CD4-positive, alpha-beta T cell (primary cell): Measurements from ENCODE around the gene ASB18. TPM values are rescaled to one million over a fixed set of nuclear protein-coding genes. Genes with fewer than 3 reads are reported as not detected.

Source experiments
- ATAC-seq: fragments of 200-7000 bp; cut with Tn5 transposase; one replicate; pipeline ENCODE4 v1.10.0; 2022; ENCODE audit warnings: mild to moderate bottlenecking; ENCODE audit not compliant: poor library complexity
- CTCF ChIA-PET: fragments of 350-600 bp; sonication (Branson Sonifier 250); formaldehyde crosslinking; loops from one replicate; lab custom pipeline; 2021; ENCODE audit warnings: antibody characterized with exemption, inconsistent platforms; lab: Charles Lee
- POLR2A ChIA-PET: fragments of 350-600 bp; sonication (Branson Sonifier 250); formaldehyde crosslinking; loops from one replicate; lab custom pipeline; 2021; ENCODE audit warnings: antibody characterized with exemption, inconsistent platforms; lab: Charles Lee
- DNase-seq, 14 experiments: peaks; one replicate each; pipeline ENCODE4 v3.0.0-alpha.2; 2013 to 2020; ENCODE audit warnings: mixed read lengths in 2 of 14
- H3K27ac ChIP-seq, 2 donors: one replicate each; pipeline versions ENCODE4 v1.5.1 to v1.7.0; 2013; ENCODE audit warnings: low read length in 2 of 2, low read depth in 1 of 2, mild to moderate bottlenecking in 1 of 2
- H3K27me3 ChIP-seq, 2 experiments: 1 replicate in 1 of 2; 2 replicates in 1 of 2; pipeline versions ENCODE4 v1.6.1 to v1.7.0; 2013; ENCODE audit warnings: low read length in 2 of 2, control low read depth in 1 of 2, mild to moderate bottlenecking in 1 of 2, moderate library complexity in 1 of 2; ENCODE audit not compliant: insufficient read depth in 2 of 2, control insufficient read depth in 1 of 2
- H3K36me3 ChIP-seq: one replicate; pipeline ENCODE4 v1.6.1; 2013; ENCODE audit warnings: low read length, control low read depth; ENCODE audit not compliant: insufficient read depth
- H3K4me1 ChIP-seq: one replicate; pipeline ENCODE4 v1.6.1; 2013; ENCODE audit warnings: low read length, control low read depth; ENCODE audit not compliant: insufficient read depth
- H3K4me3 ChIP-seq: one replicate; pipeline ENCODE4 v1.5.1; 2013; ENCODE audit warnings: mild to moderate bottlenecking, low read length, moderate library complexity
- H3K9me3 ChIP-seq, 2 experiments: 1 replicate in 1 of 2; 2 replicates in 1 of 2; pipeline versions ENCODE4 v1.6.1 to v1.7.0; 2013; ENCODE audit warnings: low read length in 2 of 2, mild to moderate bottlenecking in 2 of 2, control low read depth in 1 of 2, moderate library complexity in 1 of 2; ENCODE audit not compliant: control insufficient read depth in 1 of 2, insufficient read depth in 1 of 2
- H3K27ac Mint-ChIP-seq: one replicate; pipeline ENCODE4 v1.8.0; 2020; ENCODE audit warnings: mixed read lengths
- H3K27me3 Mint-ChIP-seq: one replicate; pipeline ENCODE4 v1.8.0; 2021; ENCODE audit warnings: mixed read lengths
- H3K36me3 Mint-ChIP-seq: one replicate; pipeline ENCODE4 v1.8.0; 2021; ENCODE audit warnings: low read depth, mixed read lengths
- H3K4me1 Mint-ChIP-seq: one replicate; pipeline ENCODE4 v1.8.0; 2021; ENCODE audit warnings: low read depth, mixed read lengths
- H3K4me3 Mint-ChIP-seq: one replicate; pipeline ENCODE4 v1.8.0; 2020; ENCODE audit warnings: mild to moderate bottlenecking, mixed read lengths
- H3K9me3 Mint-ChIP-seq: one replicate; pipeline ENCODE4 v1.8.0; 2020; ENCODE audit warnings: mixed read lengths
- intact Hi-C, 2 experiments: fragments of 100-400 bp; cut with DNase I in 1 of 2; cut with micrococcal nuclease in 1 of 2; formaldehyde crosslinking; loops; one replicate each; pipeline versions ENCODE4 v1.15.1 to v1.9.0; 2023 to 2025; cut with DNase I, micrococcal nuclease
- total RNA-seq, 174 experiments: library from RNA in 2 of 174; stranded (reverse) in 2 of 174; gene quantifications; one replicate each; pipeline ENCODE4 v1.2.3 and lab custom pipeline; 2021 to 2026
- TF ChIP-seq, protein P1 (sequence below): fragments of 200-600 bp; IDR thresholded peaks from one replicate; pipeline ENCODE4 v1.8.0; 2022; ENCODE audit warnings: antibody characterized with exemption, mild to moderate bottlenecking

ASB18 gene
- total RNA-seq, 2 experiments from 2014 or later = not detected

DNA sequence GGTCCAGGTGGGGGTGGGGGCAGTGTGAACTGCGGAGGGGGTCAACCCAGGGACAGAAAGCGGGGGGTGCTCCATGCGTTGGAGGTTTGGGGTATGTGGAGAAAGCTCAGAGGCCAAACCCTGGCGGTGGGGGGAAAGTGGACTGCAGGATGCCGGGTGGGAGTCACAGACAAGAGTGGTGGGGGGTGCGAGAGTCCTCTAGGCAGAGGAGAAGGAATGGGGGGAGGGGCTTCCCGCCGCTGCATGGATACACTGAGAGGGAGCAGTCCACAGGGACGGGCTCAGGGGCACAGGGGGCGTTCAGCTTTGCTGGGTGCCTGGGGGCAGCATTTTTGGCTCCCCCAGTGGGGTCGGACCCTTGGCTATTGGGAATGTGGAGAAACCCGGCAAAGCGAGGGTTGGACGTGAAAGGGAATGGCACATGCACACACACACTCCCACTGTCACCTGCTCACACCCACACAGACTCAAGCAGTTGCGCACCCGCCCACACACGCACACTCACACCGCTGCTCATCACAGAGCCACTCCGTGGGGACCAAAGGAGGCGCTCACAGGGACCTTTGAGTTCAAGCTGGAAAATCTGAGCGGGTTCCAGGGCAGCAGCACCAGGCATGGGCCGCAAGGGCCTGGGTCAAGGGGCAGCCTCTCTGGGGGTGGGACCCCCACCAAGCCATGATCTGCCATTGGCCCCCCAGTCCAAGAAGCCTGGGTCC, 103.7 kb downstream of the ASB18 start:
- Mint-ChIP-seq H3K27ac (no peak overlapping the region), H3K27me3 (peaks cover 62% of the 10 kb centered on the region)
- H3K27me3 ChIP-seq = peaks cover 38 to 75% of the 10 kb centered on the region in 2 experiments

DNA sequence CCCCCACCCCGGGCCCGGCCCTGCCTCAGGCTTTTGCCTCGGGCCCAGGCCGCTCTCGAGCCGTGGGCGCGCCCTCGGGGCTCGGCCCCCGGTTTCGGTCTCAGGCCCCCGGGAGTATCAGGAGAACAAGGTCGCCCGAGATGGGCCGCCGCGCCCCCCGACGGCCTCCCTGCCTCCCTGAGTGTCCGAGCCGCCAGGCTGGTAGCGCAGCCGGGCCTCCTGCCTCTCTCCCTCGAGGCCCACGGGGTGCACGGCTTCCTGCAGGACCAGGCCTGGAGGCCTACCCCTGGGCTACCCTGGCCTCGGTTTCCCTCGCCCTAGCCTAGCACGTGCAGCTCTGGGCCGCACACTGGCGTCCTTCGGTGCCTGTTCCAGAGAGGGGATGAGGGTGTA, 104.4 kb downstream of the ASB18 start:
- no peak overlapping the region for H3K4me3 ChIP-seq
- Mint-ChIP-seq H3K27me3 (peaks cover 62% of the 10 kb centered on the region), H3K9me3 (no peaks in the 10 kb centered on the region), H3K4me1 (peaks cover 2% of the 10 kb centered on the region), H3K4me3 (no peak overlapping the region), H3K27ac (no peak overlapping the region), H3K36me3 (no peaks in the 10 kb centered on the region)
- H3K27me3 ChIP-seq = peaks cover 30 to 67% of the 10 kb centered on the region in 2 experiments
- no peak for ATAC-seq
- ChIA-PET POLR2A (no interaction called here), CTCF (no interaction called here)
- TF ChIP-seq, protein P1, sequence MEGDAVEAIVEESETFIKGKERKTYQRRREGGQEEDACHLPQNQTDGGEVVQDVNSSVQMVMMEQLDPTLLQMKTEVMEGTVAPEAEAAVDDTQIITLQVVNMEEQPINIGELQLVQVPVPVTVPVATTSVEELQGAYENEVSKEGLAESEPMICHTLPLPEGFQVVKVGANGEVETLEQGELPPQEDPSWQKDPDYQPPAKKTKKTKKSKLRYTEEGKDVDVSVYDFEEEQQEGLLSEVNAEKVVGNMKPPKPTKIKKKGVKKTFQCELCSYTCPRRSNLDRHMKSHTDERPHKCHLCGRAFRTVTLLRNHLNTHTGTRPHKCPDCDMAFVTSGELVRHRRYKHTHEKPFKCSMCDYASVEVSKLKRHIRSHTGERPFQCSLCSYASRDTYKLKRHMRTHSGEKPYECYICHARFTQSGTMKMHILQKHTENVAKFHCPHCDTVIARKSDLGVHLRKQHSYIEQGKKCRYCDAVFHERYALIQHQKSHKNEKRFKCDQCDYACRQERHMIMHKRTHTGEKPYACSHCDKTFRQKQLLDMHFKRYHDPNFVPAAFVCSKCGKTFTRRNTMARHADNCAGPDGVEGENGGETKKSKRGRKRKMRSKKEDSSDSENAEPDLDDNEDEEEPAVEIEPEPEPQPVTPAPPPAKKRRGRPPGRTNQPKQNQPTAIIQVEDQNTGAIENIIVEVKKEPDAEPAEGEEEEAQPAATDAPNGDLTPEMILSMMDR = no peak
- H3K36me3 ChIP-seq = no peaks in the 10 kb centered on the region
- no peak overlapping the region for H3K27ac ChIP-seq
- peaks cover 0 to 45% of the 10 kb centered on the region in 2 experiments for H3K9me3 ChIP-seq
- no peaks in the 10 kb centered on the region for H3K4me1 ChIP-seq
- intact Hi-C loops = no loop called here
- no peak for DNase-seq

More for the DNA sequence above, 103.7 kb downstream of the ASB18 start:
- POLR2A ChIA-PET = no interaction called here
- Mint-ChIP-seq H3K36me3 (no peaks in the 10 kb centered on the region), H3K4me3 (no peak overlapping the region), H3K9me3 (no peaks in the 10 kb centered on the region), H3K4me1 (peaks cover 8% of the 10 kb centered on the region)
- Histone ChIP-seq H3K4me3 (no peak overlapping the region), H3K9me3 (peaks cover 0 to 48% of the 10 kb centered on the region in 2 experiments), H3K36me3 (no peaks in the 10 kb centered on the region), H3K27ac (no peak overlapping the region), H3K4me1 (no peaks in the 10 kb centered on the region)
- TF ChIP-seq, protein P1 = no peak
- ATAC-seq = no peak
- intact Hi-C loops = no loop called here
- no peak for DNase-seq
- CTCF ChIA-PET = no interaction called here

- peaks cover 66% of the 10 kb centered on the region for H3K27me3 Mint-ChIP-seq
- Histone ChIP-seq H3K4me3 (no peak overlapping the region), H3K27ac (no peak overlapping the region), H3K36me3 (no peaks in the 10 kb centered on the region), H3K9me3 (peaks cover 0 to 42% of the 10 kb centered on the region in 2 experiments), H3K4me1 (no peaks in the 10 kb centered on the region), H3K27me3 (peaks cover 27 to 62% of the 10 kb centered on the region in 2 experiments)
- H3K4me1 Mint-ChIP-seq = no peaks in the 10 kb centered on the region
- ChIA-PET CTCF (no interaction called here), POLR2A (no interaction called here)
- no peaks in the 10 kb centered on the region for H3K36me3 Mint-ChIP-seq
- no peaks in the 10 kb centered on the region for H3K9me3 Mint-ChIP-seq
- no peak overlapping the region for H3K27ac Mint-ChIP-seq
- TF ChIP-seq, protein P1 = no peak
- no peak overlapping the region for H3K4me3 Mint-ChIP-seq
- DNase-seq (no peak), ATAC-seq (no peak)
- intact Hi-C loops = no loop called here
Measured at GRCh38 chr2:236158969-236159777, 105.0 kb downstream of the ASB18 start.
